ENCODE measurements around the gene TOM1. TPM values are rescaled to one million over a fixed set of nuclear protein-coding genes. Genes with fewer than 3 reads are reported as not detected.

The TOM1 gene
- total RNA-seq, 6 donors from 2014 or later = 79.2 to 194 (median 94.6) TPM

GRCh38 chr22:35335936-35336781 is 36.5 kb downstream of the TOM1 start:
- H3K27me3 ChIP-seq = no peaks in the 10 kb centered on the region
- peak in 1 of 2 donors; percentile 19 for ATAC-seq (ENCODE audit: low FRiP score in 2 of 2)
- TF ChIP-seq POLR2A (IDR thresholded peaks at IDR 0.05) = no peak
- TF ChIP-seq EP300 (IDR thresholded peaks at IDR 0.05) = no peak
- TF ChIP-seq, protein P1, sequence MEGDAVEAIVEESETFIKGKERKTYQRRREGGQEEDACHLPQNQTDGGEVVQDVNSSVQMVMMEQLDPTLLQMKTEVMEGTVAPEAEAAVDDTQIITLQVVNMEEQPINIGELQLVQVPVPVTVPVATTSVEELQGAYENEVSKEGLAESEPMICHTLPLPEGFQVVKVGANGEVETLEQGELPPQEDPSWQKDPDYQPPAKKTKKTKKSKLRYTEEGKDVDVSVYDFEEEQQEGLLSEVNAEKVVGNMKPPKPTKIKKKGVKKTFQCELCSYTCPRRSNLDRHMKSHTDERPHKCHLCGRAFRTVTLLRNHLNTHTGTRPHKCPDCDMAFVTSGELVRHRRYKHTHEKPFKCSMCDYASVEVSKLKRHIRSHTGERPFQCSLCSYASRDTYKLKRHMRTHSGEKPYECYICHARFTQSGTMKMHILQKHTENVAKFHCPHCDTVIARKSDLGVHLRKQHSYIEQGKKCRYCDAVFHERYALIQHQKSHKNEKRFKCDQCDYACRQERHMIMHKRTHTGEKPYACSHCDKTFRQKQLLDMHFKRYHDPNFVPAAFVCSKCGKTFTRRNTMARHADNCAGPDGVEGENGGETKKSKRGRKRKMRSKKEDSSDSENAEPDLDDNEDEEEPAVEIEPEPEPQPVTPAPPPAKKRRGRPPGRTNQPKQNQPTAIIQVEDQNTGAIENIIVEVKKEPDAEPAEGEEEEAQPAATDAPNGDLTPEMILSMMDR (IDR thresholded peaks at IDR 0.05) = no peak
- no peak for TF ChIP-seq POLR2AphosphoS5 (IDR thresholded peaks at IDR 0.05)
- DNase-seq = peak in 1 of 2 donors; percentile 51
- H3K4me3 ChIP-seq = no peak overlapping the region
- WGBS, 2 donors = 72 to 97% methylated on average over 5 to 12 of the region's 12 CpGs
- no peaks in the 10 kb centered on the region for H3K9me3 ChIP-seq
- H3K4me1 ChIP-seq = peaks cover 0 to 2% (median under 1%) of the 10 kb centered on the region in 4 donors
- peaks cover 30 to 99% (median 95%) of the 10 kb centered on the region in 4 donors for H3K36me3 ChIP-seq
- H3K27ac ChIP-seq = no peak overlapping the region

- Histone ChIP-seq H3K9me3 (no peaks in the 10 kb centered on the region), H3K27ac (no peak overlapping the region), H3K4me3 (no peak overlapping the region), H3K36me3 (peaks cover 39 to 99% (median 94%) of the 10 kb centered on the region in 4 donors), H3K27me3 (no peaks in the 10 kb centered on the region), H3K4me1 (no peaks in the 10 kb centered on the region)
- WGBS, 2 donors = 92 to 94% methylated on average over 4 of the region's 4 CpGs
- TF ChIP-seq, protein P1 (IDR thresholded peaks at IDR 0.05) = no peak
- TF ChIP-seq POLR2AphosphoS5 (IDR thresholded peaks at IDR 0.05) (no peak), EP300 (IDR thresholded peaks at IDR 0.05) (no peak), POLR2A (IDR thresholded peaks at IDR 0.05) (no peak)
- ATAC-seq (ENCODE audit: low FRiP score in 2 of 2) (no peak), DNase-seq (peak in 1 of 2 donors; percentile 34)
Observed at GRCh38 chr22:35337932-35338331, 38.2 kb downstream of the TOM1 start.

GRCh38 chr22:35341090-35341874 is 41.6 kb downstream of the TOM1 start:
- no peak overlapping the region for H3K27ac ChIP-seq
- peaks cover 29 to 99% (median 91%) of the 10 kb centered on the region in 4 donors for H3K36me3 ChIP-seq
- no peaks in the 10 kb centered on the region for H3K9me3 ChIP-seq
- H3K27me3 ChIP-seq = no peaks in the 10 kb centered on the region
- TF ChIP-seq, protein P1 (IDR thresholded peaks at IDR 0.05) = no peak
- TF ChIP-seq EP300 (IDR thresholded peaks at IDR 0.05) (no peak), POLR2A (IDR thresholded peaks at IDR 0.05) (no peak), POLR2AphosphoS5 (IDR thresholded peaks at IDR 0.05) (no peak)
- 93 to 94% methylated on average over 9 to 19 of the region's 19 CpGs for WGBS, 2 donors
- DNase-seq (peak in 1 of 2 donors; percentile 8), ATAC-seq (ENCODE audit: low FRiP score in 2 of 2) (no peak)
- no peak overlapping the region for H3K4me3 ChIP-seq
- H3K4me1 ChIP-seq = no peaks in the 10 kb centered on the region

DNA sequence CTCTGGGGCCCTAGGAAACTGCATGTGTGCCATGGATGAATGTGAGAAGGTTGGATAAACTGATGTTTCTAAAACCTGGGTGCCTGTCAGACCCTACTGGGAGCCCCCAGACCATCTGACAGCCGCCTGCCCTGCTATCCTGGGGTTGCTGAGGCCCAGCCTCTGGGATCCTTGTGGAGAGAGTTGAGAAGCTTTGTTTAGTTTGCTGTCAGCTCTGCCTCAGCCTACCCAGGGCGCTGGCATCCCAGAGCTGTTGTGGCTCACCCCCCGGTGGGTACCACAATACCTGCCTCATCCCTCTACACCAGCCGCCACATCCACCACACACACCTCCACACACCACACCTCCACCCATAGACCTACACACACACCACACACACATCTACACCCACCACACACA is 42.7 kb downstream of the TOM1 start:
- Histone ChIP-seq H3K9me3 (no peaks in the 10 kb centered on the region), H3K27ac (no peak overlapping the region), H3K4me3 (no peak overlapping the region), H3K27me3 (no peaks in the 10 kb centered on the region), H3K4me1 (no peaks in the 10 kb centered on the region), H3K36me3 (peaks cover 24 to 99% (median 90%) of the 10 kb centered on the region in 4 donors)
- 96 to 98% methylated on average over 4 of the region's 4 CpGs for WGBS, 2 donors
- ATAC-seq (ENCODE audit: low FRiP score in 2 of 2) = no peak
- TF ChIP-seq, protein P1 (IDR thresholded peaks at IDR 0.05) = no peak
- TF ChIP-seq POLR2AphosphoS5 (IDR thresholded peaks at IDR 0.05) = no peak
- TF ChIP-seq EP300 (IDR thresholded peaks at IDR 0.05) = no peak
- TF ChIP-seq POLR2A (IDR thresholded peaks at IDR 0.05) = no peak
- DNase-seq = no peak

Data from upper lobe of left lung (tissue), 6 donors.